NT2/D1 (cell line): ENCODE results near the gene PEF1.

ENCODE experiments used
- SUZ12 ChIP-seq: IDR thresholded peaks from 2 replicates; pipeline ENCODE4 v1.6.1; 2011; ENCODE audit not compliant: insufficient read length, insufficient read depth; ENCODE audit errors: extremely low read depth
- ZNF274 ChIP-seq: IDR thresholded peaks from 2 replicates; pipeline ENCODE4 v1.6.1; 2011; ENCODE audit warnings: mild to moderate bottlenecking, low read depth, low read length

DNA sequence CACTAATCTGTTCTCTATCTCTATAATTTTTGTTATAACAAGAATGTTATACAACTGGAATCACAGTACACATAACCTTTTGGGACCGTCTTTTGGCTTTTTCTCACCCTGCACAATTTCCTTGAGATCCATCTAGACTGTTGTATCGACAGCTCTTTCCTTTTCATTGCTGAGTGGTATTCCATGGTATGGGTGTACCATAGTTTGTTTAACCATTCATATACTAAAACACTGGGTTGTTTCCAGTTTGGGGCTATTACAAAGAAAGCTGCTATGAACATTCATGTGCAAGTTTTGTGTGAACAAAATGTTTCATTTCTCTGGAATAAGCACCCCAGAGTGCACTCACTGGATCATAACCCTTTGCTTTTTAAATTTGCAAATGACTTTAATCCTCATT lies 42.6 kb downstream of the PEF1 start:
- TF ChIP-seq ZNF274 (no peak), SUZ12 (no peak)
